Liver (tissue), 9 donors: ENCODE measurements around the gene GMPS. TPM values are rescaled to one million over a fixed set of nuclear protein-coding genes. Genes with fewer than 3 reads are reported as not detected.
"Not testable (repeated sequence)": the region's sequence is repeated elsewhere in the genome, so short reads cannot be mapped to it uniquely, and the experiment has no call there.

ENCODE experiments used
- DNase-seq: peaks from one replicate; pipeline ENCODE4 v3.0.0-alpha.2; 2017; ENCODE audit warnings: low spot score
- H3K27ac ChIP-seq, 2 donors: one replicate each; pipeline ENCODE4 v1.7.0; 2013; ENCODE audit warnings: inconsistent platforms in 2 of 2, low read length in 2 of 2, control low read depth in 1 of 2, low read depth in 1 of 2, mild to moderate bottlenecking in 1 of 2
- H3K27me3 ChIP-seq, 4 donors: one replicate each; pipeline versions ENCODE4 v1.6.1 to v1.7.0; 2013; ENCODE audit warnings: low read length in 3 of 4, inconsistent platforms in 1 of 4, mild to moderate bottlenecking in 1 of 4, moderate library complexity in 1 of 4; ENCODE audit not compliant: control insufficient read depth in 4 of 4, insufficient read depth in 4 of 4
- H3K36me3 ChIP-seq, 4 donors: one replicate each; pipeline versions ENCODE4 v1.6.1 to v1.7.0; 2013; ENCODE audit warnings: low read length in 3 of 4, mild to moderate bottlenecking in 3 of 4, low read depth in 1 of 4, moderate library complexity in 1 of 4; ENCODE audit not compliant: control insufficient read depth in 4 of 4, insufficient read depth in 3 of 4
- H3K4me1 ChIP-seq, 4 donors: one replicate each; pipeline versions ENCODE4 v1.6.1 to v1.7.0; 2013; ENCODE audit warnings: low read length in 3 of 4, mild to moderate bottlenecking in 3 of 4, moderate library complexity in 1 of 4; ENCODE audit not compliant: control insufficient read depth in 4 of 4, insufficient read depth in 4 of 4
- H3K4me3 ChIP-seq, 3 donors: one replicate each; pipeline versions ENCODE4 v1.6.1 to v1.7.0; 2013; ENCODE audit warnings: low read length in 3 of 3, control low read depth in 1 of 3, low read depth in 1 of 3, mild to moderate bottlenecking in 1 of 3
- H3K9ac ChIP-seq, 2 donors: one replicate each; pipeline ENCODE4 v1.7.0; 2013; ENCODE audit warnings: low read length in 2 of 2, mild to moderate bottlenecking in 2 of 2, moderate library complexity in 2 of 2, control low read depth in 1 of 2, low read depth in 1 of 2
- H3K9me3 ChIP-seq, 4 donors: one replicate each; pipeline versions ENCODE4 v1.6.1 to v1.7.0; 2013; ENCODE audit warnings: low read length in 3 of 4; ENCODE audit not compliant: control insufficient read depth in 4 of 4
- CTCF ChIP-seq: fragments of 150-350 bp; IDR thresholded peaks from 2 replicates; pipeline ENCODE4 v1.5.1; 2017; ENCODE audit warnings: improper control_type of control experiment, low read depth, low read length; ENCODE audit not compliant: missing input control
- EGR1 ChIP-seq, 2 donors: IDR thresholded peaks; 2 replicates each; pipeline ENCODE4 v1.6.1; 2016 to 2018; ENCODE audit warnings: antibody characterized with exemption in 2 of 2, low read depth in 2 of 2
- FOXA1 ChIP-seq: IDR thresholded peaks from 2 replicates; pipeline ENCODE4 v1.6.1; 2016; ENCODE audit warnings: antibody characterized with exemption
- GABPA ChIP-seq, 2 donors: IDR thresholded peaks in 1 of 2; conservative IDR thresholded peaks in 1 of 2; 2 replicates each; pipeline ENCODE4 v1.6.1; 2016; ENCODE audit warnings: antibody characterized with exemption in 2 of 2, mild to moderate bottlenecking in 1 of 2, moderate library complexity in 1 of 2
- HNF4A ChIP-seq, 2 donors: conservative IDR thresholded peaks; 2 replicates each; pipeline ENCODE4 v1.6.1; 2016; ENCODE audit warnings: antibody characterized with exemption in 2 of 2, mild to moderate bottlenecking in 2 of 2
- HNF4G ChIP-seq: IDR thresholded peaks from 2 replicates; pipeline ENCODE4 v1.6.1; 2016; ENCODE audit warnings: antibody characterized with exemption
- NR2F2 ChIP-seq: IDR thresholded peaks from 2 replicates; pipeline ENCODE4 v1.6.1; 2016; ENCODE audit warnings: antibody characterized with exemption
- RXRA ChIP-seq, 2 donors: IDR thresholded peaks; 2 replicates each; pipeline ENCODE4 v1.6.1; 2017 to 2018; ENCODE audit warnings: antibody characterized with exemption in 2 of 2, mild to moderate bottlenecking in 1 of 2
- TAF1 ChIP-seq: conservative IDR thresholded peaks from 2 replicates; pipeline ENCODE4 v1.6.1; 2016; ENCODE audit warnings: antibody characterized with exemption, mild to moderate bottlenecking
- YY1 ChIP-seq: IDR thresholded peaks from 2 replicates; pipeline ENCODE4 v1.6.1; 2016; ENCODE audit warnings: antibody characterized with exemption, mild to moderate bottlenecking
- ZBTB33 ChIP-seq: IDR thresholded peaks from 2 replicates; pipeline ENCODE4 v1.6.1; 2016; ENCODE audit warnings: antibody characterized with exemption
- WGBS: extraction: QIAGEN DNeasy Blood & Tissue Kit; methylation state at CpG from one replicate; pipeline ENCODE4 v1.1.7; 2013; 5-methylcytosine and 5-hydroxymethylcytosine counted together
- polyA plus RNA-seq, 2 donors: library from polyadenylated mRNA; stranded (reverse) in 1 of 2; unstranded in 1 of 2; fragments of 200-250 nt in 1 of 2; fragments of >200 nt in 1 of 2; fragmentation: Nextera tagmentation in 1 of 2; extraction: Ambion mirVana in 1 of 2; gene quantifications; one replicate each; pipeline versions ENCODE4 v1.2.1 to v1.2.3, GENCODE V29; 2013 to 2015
- total RNA-seq, 2 donors: library from RNA; depleted of rRNA; stranded (reverse); fragments of >200 nt; gene quantifications; one replicate each; pipeline ENCODE4 v1.2.3, GENCODE V29; 2014
- TF ChIP-seq, protein P1 (sequence below): IDR thresholded peaks from 2 replicates; pipeline ENCODE4 v1.6.1; 2016; ENCODE audit warnings: antibody characterized with exemption
- donor health status: healthy.
- donor health status: healthy.
- donor health status: healthy.
- donor health status: healthy.
- donor health status: healthy.

The GMPS gene
- total and polyA plus RNA-seq, 4 donors = 10.8 to 16.1 (median 14.8) TPM

DNA sequence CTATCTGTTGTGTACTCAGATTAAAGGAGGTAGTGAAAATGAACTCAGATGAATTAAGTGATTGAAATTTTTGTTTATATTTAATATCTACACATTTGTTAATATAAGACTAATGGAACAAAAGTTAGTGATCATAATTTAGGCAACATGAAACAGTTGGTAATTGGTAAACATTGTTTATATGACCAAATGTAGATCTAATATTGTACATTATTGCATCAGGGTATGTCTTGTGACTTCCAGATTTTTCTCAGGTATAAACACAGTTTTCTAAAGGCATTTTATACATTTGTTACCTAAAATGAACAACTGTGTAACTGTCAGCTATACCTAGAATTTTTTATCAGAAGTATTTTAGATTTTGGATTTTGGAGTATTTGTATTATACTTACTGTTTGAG lies 14.8 kb downstream of the GMPS start:
- Histone ChIP-seq H3K4me1 (peaks cover 0 to 3% (median 0%) of the 10 kb centered on the region in 4 donors), H3K9me3 (no peaks in the 10 kb centered on the region), H3K9ac (no peak overlapping the region), H3K4me3 (no peak overlapping the region), H3K27me3 (no peaks in the 10 kb centered on the region), H3K27ac (no peak overlapping the region), H3K36me3 (no peaks in the 10 kb centered on the region)
- DNase-seq = no peak
- no peak for TF ChIP-seq FOXA1
- no peak for TF ChIP-seq YY1
- TF ChIP-seq, protein P1, sequence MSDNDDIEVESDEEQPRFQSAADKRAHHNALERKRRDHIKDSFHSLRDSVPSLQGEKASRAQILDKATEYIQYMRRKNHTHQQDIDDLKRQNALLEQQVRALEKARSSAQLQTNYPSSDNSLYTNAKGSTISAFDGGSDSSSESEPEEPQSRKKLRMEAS = no peak
- TF ChIP-seq CTCF = no peak
- no peak for TF ChIP-seq NR2F2
- no peak for TF ChIP-seq GABPA (IDR thresholded peaks at IDR 0.05 in 1 of 2, conservative IDR thresholded peaks at IDR 0.05 in 1 of 2)
- TF ChIP-seq RXRA (IDR thresholded peaks at IDR 0.05) = no peak
- TF ChIP-seq ZBTB33 = no peak

- H3K27ac ChIP-seq, H3K9ac ChIP-seq, H3K27me3 ChIP-seq, H3K9me3 ChIP-seq, DNase-seq, H3K4me1 ChIP-seq, H3K36me3 ChIP-seq, H3K4me3 ChIP-seq: not testable (repeated sequence)
- TF ChIP-seq HNF4A (conservative IDR thresholded peaks at IDR 0.05) = peak in 1 of 2 donors; percentile 30
- WGBS = 83% methylated on average over 8 of the region's 8 CpGs
Observed at GRCh38 chr3:155886348-155886747, 15.9 kb downstream of the GMPS start.

DNA sequence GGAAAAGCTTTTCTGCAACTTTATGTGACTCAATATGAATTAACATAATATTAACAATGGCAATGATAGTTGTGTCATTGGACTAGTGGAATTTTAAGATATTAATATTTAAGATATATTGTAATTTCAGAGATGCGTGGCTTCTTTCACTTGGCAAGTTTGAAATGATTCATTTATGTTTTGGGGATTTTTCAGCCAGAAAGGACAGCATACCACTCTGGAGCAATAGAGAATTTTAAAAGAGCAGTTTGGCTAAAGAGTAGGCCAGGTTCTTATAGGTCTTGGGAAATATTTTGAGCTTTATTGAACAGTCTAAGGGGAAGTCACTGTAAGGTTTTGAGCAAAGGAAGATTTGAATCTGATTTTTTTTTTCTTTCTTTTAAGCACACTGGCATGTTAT lies 16.5 kb downstream of the GMPS start:
- no peak for TF ChIP-seq TAF1
- no peak for TF ChIP-seq CTCF
- TF ChIP-seq EGR1 (IDR thresholded peaks at IDR 0.05; ENCODE audit: low read depth in 2 of 2) = no peak
- no peak for TF ChIP-seq FOXA1
- TF ChIP-seq, protein P1 = no peak
- no peak for TF ChIP-seq HNF4G
- DNase-seq = no peak
- H3K27ac ChIP-seq = no peak overlapping the region

More for the DNA sequence above, 16.5 kb downstream of the GMPS start:
- Histone ChIP-seq H3K9ac (no peak overlapping the region), H3K9me3 (no peaks in the 10 kb centered on the region), H3K4me3 (no peak overlapping the region), H3K27me3 (no peaks in the 10 kb centered on the region), H3K36me3 (no peaks in the 10 kb centered on the region), H3K4me1 (peaks cover 0 to 3% (median 2%) of the 10 kb centered on the region in 4 donors)
- WGBS = 94% methylated on average over 1 of the region's 1 CpG
